ENCODE data around the gene MYB.

GRCh38 chr6:135250751-135251497 lies 69.8 kb downstream of the MYB start:
- TF ChIP-seq CTCF (conservative IDR thresholded peaks at IDR 0.05; ENCODE audit: low read depth in 2 of 2) (no peak), EZH2 (IDR thresholded peaks at IDR 0.05; ENCODE audit: low read depth, unreplicated experiment) (no peak)

Measured in GM23338 (cell line).